HepG2 (cell line): Measurements from ENCODE around the gene TRPT1. TPM values are rescaled to one million over a fixed set of nuclear protein-coding genes. Genes with fewer than 3 reads are reported as not detected.

ENCODE experiments used
- BRD4 ChIP-seq: sonication (generic); formaldehyde crosslinking; IDR thresholded peaks from 2 replicates; pipeline ENCODE4 v1.4.0; 2020; ENCODE audit warnings: missing genetic modification reagents
- FOXM1 ChIP-seq: sonication (generic); formaldehyde crosslinking; IDR thresholded peaks from 2 replicates; pipeline ENCODE4 v1.5.0; 2020; ENCODE audit warnings: missing genetic modification reagents
- HNRNPK ChIP-seq: fragments of 200-400 bp; formaldehyde crosslinking; IDR thresholded peaks from 2 replicates; pipeline ENCODE4 v1.6.1; 2018; ENCODE audit warnings: low read length, low read depth, moderate library complexity, mild to moderate bottlenecking; ENCODE audit not compliant: poor library complexity, severe bottlenecking
- KLF15 ChIP-seq: sonication (generic); formaldehyde crosslinking; IDR thresholded peaks from 2 replicates; pipeline ENCODE4 v1.8.1; 2023; ENCODE audit warnings: borderline replicate concordance, mild to moderate bottlenecking, inconsistent platforms, missing genetic modification reagents, mixed read lengths
- MBNL3 ChIP-seq: fragments of 250-450 bp; sonication (Bioruptor Pico); conservative IDR thresholded peaks from 2 replicates; pipeline ENCODE4 v1.8.0; 2022; ENCODE audit warnings: mild to moderate bottlenecking, inconsistent platforms
- MED1 ChIP-seq: sonication (generic); formaldehyde crosslinking; IDR thresholded peaks from 2 replicates; pipeline ENCODE4 v1.4.0; 2020; ENCODE audit warnings: missing genetic modification reagents
- MNT ChIP-seq: fragments of 450-650 bp; IDR thresholded peaks from 2 replicates; pipeline ENCODE4 v1.6.1; 2016
- PHB2 ChIP-seq: fragments of 450-650 bp; IDR thresholded peaks from 2 replicates; pipeline ENCODE4 v1.6.1; 2018; ENCODE audit not compliant: partially characterized antibody
- SNAPC4 ChIP-seq: sonication (generic); formaldehyde crosslinking; IDR thresholded peaks from 2 replicates; pipeline ENCODE4 v1.4.0; 2020; ENCODE audit warnings: mild to moderate bottlenecking, missing genetic modification reagents
- THAP8 ChIP-seq: sonication (generic); formaldehyde crosslinking; IDR thresholded peaks from 2 replicates; pipeline ENCODE4 v1.5.1; 2020; ENCODE audit warnings: missing genetic modification reagents, mild to moderate bottlenecking, borderline replicate concordance
- TIGD3 ChIP-seq: sonication (generic); formaldehyde crosslinking; IDR thresholded peaks from 2 replicates; pipeline ENCODE4 v1.5.1; 2020; ENCODE audit warnings: mild to moderate bottlenecking, missing genetic modification reagents, borderline replicate concordance
- ZFP82 ChIP-seq: sonication (generic); formaldehyde crosslinking; IDR thresholded peaks from 2 replicates; pipeline ENCODE4 v1.5.1; 2020; ENCODE audit warnings: mild to moderate bottlenecking, missing genetic modification reagents, borderline replicate concordance
- ZNF136 ChIP-seq: sonication (generic); formaldehyde crosslinking; IDR thresholded peaks from 2 replicates; pipeline ENCODE4 v1.8.1; 2022; ENCODE audit warnings: low read depth, mild to moderate bottlenecking, moderate library complexity, missing genetic modification reagents
- ZNF230 ChIP-seq: sonication (generic); formaldehyde crosslinking; IDR thresholded peaks from 2 replicates; pipeline ENCODE4 v1.4.0; 2020; ENCODE audit warnings: mild to moderate bottlenecking, missing genetic modification reagents
- ZNF282 ChIP-seq: fragments of 450-650 bp; IDR thresholded peaks from 2 replicates; pipeline ENCODE4 v1.6.1; 2018; ENCODE audit not compliant: partially characterized antibody
- ZNF451 ChIP-seq: sonication (generic); formaldehyde crosslinking; IDR thresholded peaks from 2 replicates; pipeline ENCODE4 v1.5.0; 2020; ENCODE audit warnings: mild to moderate bottlenecking, missing genetic modification reagents
- ZNF724P ChIP-seq: sonication (generic); formaldehyde crosslinking; IDR thresholded peaks from 2 replicates; pipeline ENCODE4 v1.8.0; 2022; ENCODE audit warnings: missing genetic modification reagents, borderline replicate concordance
- ZNF737 ChIP-seq: sonication (generic); formaldehyde crosslinking; IDR thresholded peaks from 2 replicates; pipeline ENCODE4 v1.5.0; 2020; ENCODE audit warnings: missing genetic modification reagents, mild to moderate bottlenecking, borderline replicate concordance
- ZNF788 ChIP-seq: sonication (generic); formaldehyde crosslinking; IDR thresholded peaks from 2 replicates; pipeline ENCODE4 v1.5.0; 2020; ENCODE audit warnings: mild to moderate bottlenecking, missing genetic modification reagents, borderline replicate concordance
- polyA plus RNA-seq, 8 experiments: library from polyadenylated mRNA; depleted of rRNA in 3 of 8; stranded (reverse) in 7 of 8; unstranded in 1 of 8; fragments of >200 nt; fragmentation: Illumina TruSeq in 4 of 8; extraction: Trizol in 4 of 8; gene quantifications; 2 replicates each; pipeline versions ENCODE4 v1.2.1 to v1.2.3, GENCODE V29; 2011 to 2016; ENCODE audit warnings: low read depth in 4 of 8, missing spikeins in 1 of 8, mixed read lengths in 1 of 8; ENCODE audit not compliant: insufficient read depth in 1 of 8
- total RNA-seq, 5 experiments: library from RNA; depleted of rRNA; stranded (reverse); fragments of >200 nt; fragmentation: Illumina TruSeq; extraction: Trizol; gene quantifications; 2 replicates each; pipeline ENCODE4 v1.2.3, GENCODE V29; 2016; ENCODE audit warnings: low read depth in 1 of 5

Gene TRPT1
- total and polyA plus RNA-seq, 2 of the 13 experiments (the other 11 are each of a cell fraction or from before 2014, with no cell fraction given): 24.8 to 40.7 TPM

- no peak for TF ChIP-seq TIGD3 (CRISPR knock-in tag)
- TF ChIP-seq ZNF451: no peak
- TF ChIP-seq ZNF737: no peak
- TF ChIP-seq HNRNPK: no peak
- no peak for TF ChIP-seq ZFP82
- peak; percentile 39 for TF ChIP-seq MED1 (CRISPR knock-in tag)
- TF ChIP-seq KLF15: no peak
- no peak for TF ChIP-seq SNAPC4 (CRISPR knock-in tag)
- TF ChIP-seq PHB2: no peak
- no peak for TF ChIP-seq ZNF724P
- TF ChIP-seq FOXM1: no peak
- TF ChIP-seq MBNL3 (CRISPR knock-in tag): no peak
- TF ChIP-seq MNT: 0 out of 2 replicates have a peak, but pooled peaks have one; percentile 30
- no peak for TF ChIP-seq ZNF788
- no peak for TF ChIP-seq ZNF282
- no peak for TF ChIP-seq ZNF136 (CRISPR knock-in tag)
- no peak for TF ChIP-seq THAP8 (CRISPR knock-in tag)
- TF ChIP-seq ZNF230 (CRISPR knock-in tag): no peak
- no peak for TF ChIP-seq BRD4 (CRISPR knock-in tag)
These were observed 44.2 kb downstream of the TRPT1 start (continued) for GRCh38 chr11:64181506-64182411.
